ENCODE measurements around the gene MT1A. TPM values are rescaled to one million over a fixed set of nuclear protein-coding genes. Genes with fewer than 3 reads are reported as not detected.
"Not testable (repeated sequence)": the region's sequence is repeated elsewhere in the genome, so short reads cannot be mapped to it uniquely, and the experiment has no call there.

Gene MT1A
- polyA plus RNA-seq, 1 donor: 0.31 TPM

DNA sequence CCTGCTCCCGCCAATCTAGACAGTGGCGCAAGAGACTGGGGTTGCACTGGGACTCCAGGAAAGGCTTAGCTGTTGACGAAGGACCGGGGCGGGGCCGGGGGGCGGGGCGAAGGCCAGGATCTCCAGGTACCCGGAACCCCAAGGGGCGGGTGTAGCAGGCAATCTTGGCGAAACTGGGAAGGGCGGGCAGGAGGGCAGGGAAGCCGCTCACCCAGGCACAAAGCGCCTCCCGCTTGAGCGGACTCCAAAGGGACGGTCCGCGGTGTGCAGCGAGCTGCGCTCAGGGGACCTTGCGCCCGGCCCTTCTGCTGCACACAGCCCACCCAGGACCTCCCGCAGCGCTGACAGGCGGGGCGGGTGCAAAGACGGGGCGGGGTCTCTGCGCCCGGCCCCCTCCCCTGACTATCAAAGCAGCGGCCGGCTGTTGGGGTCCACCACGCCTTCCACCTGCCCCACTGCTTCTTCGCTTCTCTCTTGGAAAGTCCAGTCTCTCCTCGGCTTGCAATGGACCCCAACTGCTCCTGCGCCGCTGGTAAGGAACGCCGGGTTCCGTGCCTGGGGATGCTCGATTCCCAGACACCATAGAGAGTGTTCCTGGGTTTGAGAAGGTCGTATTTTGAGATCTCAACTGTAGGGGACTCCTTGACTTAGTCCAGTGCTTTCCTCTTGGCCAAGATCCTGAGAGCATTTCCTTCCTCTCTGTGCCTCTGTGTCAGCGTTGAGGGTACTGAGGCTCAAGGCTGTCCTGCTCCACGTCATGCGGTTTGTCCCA lies 19.3 kb downstream of the MT1A start, which contains the start of gene MT1F:
MT1F (plus strand) TSS at position 405 of the 772 bp plus-strand sequence; CDS start at position 505, 100 bp downstream.
- no CpG with 5 or more reads among the region's 46 CpGs for WGBS (ENCODE audit: insufficient coverage, low lambda C conversion rate)
- no peaks in the 10 kb centered on the region for H3K36me3 ChIP-seq (ENCODE audit: control insufficient read depth, insufficient read depth, low read length)
- H3K9me3 ChIP-seq (ENCODE audit: control insufficient read depth, low read depth, low read length): no peaks in the 10 kb centered on the region
- peaks cover 33% of the 10 kb centered on the region for H3K27me3 ChIP-seq (ENCODE audit: control insufficient read depth, insufficient read depth, low read length)
- H3K4me3 ChIP-seq (ENCODE audit: low read length): peak within 1 kb of the TSS; percentile 69
- peak; percentile 94 to 98 for DNase-seq
- peak within 1 kb of the TSS; percentile 93 for H3K27ac ChIP-seq (ENCODE audit: low read length)
- peaks cover 10% of the 10 kb centered on the region for H3K4me1 ChIP-seq (ENCODE audit: control insufficient read depth, insufficient read depth, low read length)

DNA sequence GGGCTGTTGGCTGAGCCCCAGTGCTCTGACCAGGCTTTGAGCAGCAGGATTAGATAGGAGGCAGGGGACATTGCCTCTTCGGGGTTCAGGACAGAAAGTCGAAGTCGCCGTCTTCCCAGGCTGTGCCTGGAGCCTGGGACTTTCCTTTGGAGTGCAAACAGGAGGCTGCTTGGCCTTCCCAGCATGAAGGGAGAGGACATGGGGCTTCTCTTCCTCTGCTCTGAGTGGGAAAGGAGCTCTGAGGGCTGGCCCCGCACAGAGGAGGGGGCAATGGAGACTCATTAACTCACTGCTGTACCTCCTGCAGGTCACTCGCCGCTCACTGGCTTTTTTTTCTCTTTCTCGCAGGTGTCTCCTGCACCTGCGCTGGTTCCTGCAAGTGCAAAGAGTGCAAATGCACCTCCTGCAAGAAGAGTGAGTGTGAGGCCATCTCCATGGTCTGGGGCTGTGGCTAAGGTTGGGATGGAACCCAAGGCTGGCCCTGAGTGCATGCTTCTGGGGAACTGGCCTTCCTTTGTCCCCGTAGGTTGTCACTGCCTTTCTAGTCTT lies 19.9 kb downstream of the MT1A start:
- peak overlapping the region; percentile 93 for H3K27ac ChIP-seq (ENCODE audit: low read length)
- DNase-seq: peak in 1 of 2 donors; percentile 70
- peak overlapping the region; percentile 69 for H3K4me3 ChIP-seq (ENCODE audit: low read length)
- H3K9me3 ChIP-seq (ENCODE audit: control insufficient read depth, low read depth, low read length): no peaks in the 10 kb centered on the region
- peaks cover 11% of the 10 kb centered on the region for H3K4me1 ChIP-seq (ENCODE audit: control insufficient read depth, insufficient read depth, low read length)
- no peaks in the 10 kb centered on the region for H3K36me3 ChIP-seq (ENCODE audit: control insufficient read depth, insufficient read depth, low read length)
- no CpG with 5 or more reads among the region's 10 CpGs for WGBS (ENCODE audit: insufficient coverage, low lambda C conversion rate)
- H3K27me3 ChIP-seq (ENCODE audit: control insufficient read depth, insufficient read depth, low read length): peaks cover 38% of the 10 kb centered on the region

DNA sequence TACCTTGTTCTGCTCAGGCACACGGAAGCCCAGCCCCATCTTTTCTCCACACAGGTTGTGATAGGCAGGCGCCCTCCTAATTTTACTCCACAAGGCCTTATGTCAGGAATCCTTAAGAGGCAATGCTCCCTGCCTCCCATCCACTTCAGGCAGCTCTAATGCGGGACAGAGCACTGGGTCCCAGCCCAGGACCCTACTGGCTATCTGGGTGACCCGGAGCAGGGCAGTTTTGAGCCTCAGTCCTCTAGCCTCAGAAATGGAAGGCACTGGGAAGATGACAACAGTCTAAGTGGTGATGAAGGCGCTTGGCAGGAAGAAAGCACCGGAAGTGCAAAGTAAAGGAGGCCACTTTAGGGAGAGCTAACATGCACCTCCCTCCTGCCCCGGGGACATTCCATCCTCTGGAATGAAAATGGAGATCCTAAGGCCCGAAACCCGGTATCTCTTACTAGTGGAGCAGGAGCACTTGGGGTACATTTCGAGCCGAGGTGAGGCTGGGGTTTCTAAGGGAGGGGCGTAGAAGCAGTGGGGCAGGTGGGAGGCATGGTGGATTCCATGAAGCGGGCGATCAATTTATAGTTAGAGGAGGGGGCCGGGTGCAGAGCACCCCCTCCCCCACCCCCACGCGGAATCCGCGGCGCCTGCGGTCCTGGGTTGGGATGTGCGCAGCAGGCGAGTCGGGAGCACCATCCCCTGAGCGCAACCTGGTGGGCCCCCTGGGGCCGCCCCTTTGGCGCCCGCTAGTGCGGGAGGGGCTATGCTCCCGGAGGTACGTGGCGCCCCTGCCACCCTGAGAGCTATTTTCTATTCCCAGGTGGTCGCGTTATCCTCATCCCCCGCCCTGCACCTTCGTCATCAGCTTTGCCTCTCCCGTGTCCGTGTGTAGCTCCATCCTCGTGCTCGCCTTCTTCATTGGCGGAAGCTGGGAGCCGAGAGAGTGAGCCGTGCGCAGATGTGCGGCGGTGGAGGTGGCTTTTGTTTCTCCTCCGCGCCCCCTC lies 24.2 kb downstream of the MT1A start:
- no peak overlapping the region for H3K27ac ChIP-seq (ENCODE audit: low read length)
- H3K4me3 ChIP-seq (ENCODE audit: low read length): peak overlapping the region; percentile 36
- H3K9me3 ChIP-seq (ENCODE audit: control insufficient read depth, low read depth, low read length): no peaks in the 10 kb centered on the region
- WGBS (ENCODE audit: insufficient coverage, low lambda C conversion rate): no CpG with 5 or more reads among the region's 48 CpGs
- H3K36me3 ChIP-seq (ENCODE audit: control insufficient read depth, insufficient read depth, low read length): peaks cover 3% of the 10 kb centered on the region
- H3K27me3 ChIP-seq (ENCODE audit: control insufficient read depth, insufficient read depth, low read length): peaks cover 52% of the 10 kb centered on the region
- peaks cover 8% of the 10 kb centered on the region for H3K4me1 ChIP-seq (ENCODE audit: control insufficient read depth, insufficient read depth, low read length)
- peak in 1 of 2 donors; percentile 66 for DNase-seq

GRCh38 chr16:56664506-56664905 lies 26.0 kb downstream of the MT1A start:
- no peaks in the 10 kb centered on the region for H3K9me3 ChIP-seq (ENCODE audit: control insufficient read depth, low read depth, low read length)
- H3K4me1 ChIP-seq (ENCODE audit: control insufficient read depth, insufficient read depth, low read length): peaks cover 17% of the 10 kb centered on the region
- no peak for DNase-seq
- H3K27me3 ChIP-seq (ENCODE audit: control insufficient read depth, insufficient read depth, low read length): peaks cover 55% of the 10 kb centered on the region
- H3K36me3 ChIP-seq (ENCODE audit: control insufficient read depth, insufficient read depth, low read length): peaks cover 3% of the 10 kb centered on the region
- no peak overlapping the region for H3K4me3 ChIP-seq (ENCODE audit: low read length)
- no CpG with 5 or more reads among the region's 1 CpG for WGBS (ENCODE audit: insufficient coverage, low lambda C conversion rate)
- H3K27ac ChIP-seq (ENCODE audit: low read length): no peak overlapping the region

DNA sequence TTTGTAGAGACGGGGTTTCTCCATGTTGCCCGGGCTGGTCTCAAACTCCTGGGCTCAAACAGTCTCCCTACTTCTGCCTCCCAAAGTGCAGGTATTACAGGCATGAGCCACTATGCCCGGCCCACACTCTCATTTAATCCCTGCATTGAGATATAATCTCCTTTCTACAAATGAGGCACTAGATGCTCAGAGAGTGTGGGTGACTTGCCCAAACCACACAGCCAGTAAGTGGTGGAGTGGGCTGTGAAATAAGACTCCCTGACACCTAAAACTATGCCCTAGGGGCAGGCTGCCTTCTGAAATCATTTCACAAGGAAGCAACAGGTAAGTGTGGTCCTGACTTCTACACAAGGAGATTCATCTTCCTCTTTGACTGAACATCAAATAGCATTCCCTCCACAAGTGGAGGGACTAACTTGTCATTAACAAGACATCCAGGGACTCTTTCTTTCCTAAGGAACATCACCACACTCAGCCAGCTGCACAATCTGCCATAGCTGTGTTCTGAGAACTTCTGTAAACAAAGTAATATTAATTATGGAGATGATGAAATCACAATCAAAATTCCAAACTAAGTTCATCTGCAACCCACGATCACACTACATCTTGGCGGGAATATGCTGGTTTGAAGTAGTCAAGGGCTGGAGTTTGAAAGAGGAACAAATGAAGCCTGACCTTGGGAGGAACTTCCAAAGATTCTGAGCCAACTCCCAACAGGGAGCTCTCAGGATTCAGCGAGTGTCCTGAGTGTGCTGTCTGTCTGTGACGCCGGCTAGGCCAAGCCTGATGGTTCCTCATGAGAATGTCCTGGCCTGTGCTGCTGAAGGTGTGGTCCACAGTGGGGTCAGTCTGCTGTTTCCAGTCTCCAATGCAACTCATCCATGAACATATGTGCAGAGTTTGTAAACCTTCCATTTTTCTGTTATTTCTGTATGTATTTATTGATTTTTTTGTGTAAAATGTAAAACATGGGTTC lies 27.1 kb downstream of the MT1A start:
- not testable (repeated sequence) for H3K36me3 ChIP-seq (ENCODE audit: control insufficient read depth, insufficient read depth, low read length); H3K9me3 ChIP-seq (ENCODE audit: control insufficient read depth, low read depth, low read length); DNase-seq; H3K27ac ChIP-seq (ENCODE audit: low read length)
- Histone ChIP-seq H3K27me3 (ENCODE audit: control insufficient read depth, insufficient read depth, low read length) (peaks cover 63% of the 10 kb centered on the region), H3K4me3 (ENCODE audit: low read length) (peak overlapping the region; percentile 53), H3K4me1 (ENCODE audit: control insufficient read depth, insufficient read depth, low read length) (peaks cover 17% of the 10 kb centered on the region)
- WGBS (ENCODE audit: insufficient coverage, low lambda C conversion rate): no CpG with 5 or more reads among the region's 8 CpGs

GRCh38 chr16:56667581-56668571 lies 29.4 kb downstream of the MT1A start, which contains the start of gene MT1G:
TSS of gene MT1G (minus strand) at chr16:56668065. CDS start at chr16:56667993, 72 bp downstream.
- Histone ChIP-seq H3K27me3 (ENCODE audit: control insufficient read depth, insufficient read depth, low read length) (peaks cover 55% of the 10 kb centered on the region), H3K36me3 (ENCODE audit: control insufficient read depth, insufficient read depth, low read length) (peaks cover 3% of the 10 kb centered on the region), H3K4me1 (ENCODE audit: control insufficient read depth, insufficient read depth, low read length) (peaks cover 14% of the 10 kb centered on the region), H3K4me3 (ENCODE audit: low read length) (peak within 1 kb of the TSS; percentile 53), H3K9me3 (ENCODE audit: control insufficient read depth, low read depth, low read length) (no peaks in the 10 kb centered on the region), H3K27ac (ENCODE audit: low read length) (peak within 1 kb of the TSS; percentile 93)
- no CpG with 5 or more reads among the region's 46 CpGs for WGBS (ENCODE audit: insufficient coverage, low lambda C conversion rate)
- peak; percentile 88 to 94 for DNase-seq

DNA sequence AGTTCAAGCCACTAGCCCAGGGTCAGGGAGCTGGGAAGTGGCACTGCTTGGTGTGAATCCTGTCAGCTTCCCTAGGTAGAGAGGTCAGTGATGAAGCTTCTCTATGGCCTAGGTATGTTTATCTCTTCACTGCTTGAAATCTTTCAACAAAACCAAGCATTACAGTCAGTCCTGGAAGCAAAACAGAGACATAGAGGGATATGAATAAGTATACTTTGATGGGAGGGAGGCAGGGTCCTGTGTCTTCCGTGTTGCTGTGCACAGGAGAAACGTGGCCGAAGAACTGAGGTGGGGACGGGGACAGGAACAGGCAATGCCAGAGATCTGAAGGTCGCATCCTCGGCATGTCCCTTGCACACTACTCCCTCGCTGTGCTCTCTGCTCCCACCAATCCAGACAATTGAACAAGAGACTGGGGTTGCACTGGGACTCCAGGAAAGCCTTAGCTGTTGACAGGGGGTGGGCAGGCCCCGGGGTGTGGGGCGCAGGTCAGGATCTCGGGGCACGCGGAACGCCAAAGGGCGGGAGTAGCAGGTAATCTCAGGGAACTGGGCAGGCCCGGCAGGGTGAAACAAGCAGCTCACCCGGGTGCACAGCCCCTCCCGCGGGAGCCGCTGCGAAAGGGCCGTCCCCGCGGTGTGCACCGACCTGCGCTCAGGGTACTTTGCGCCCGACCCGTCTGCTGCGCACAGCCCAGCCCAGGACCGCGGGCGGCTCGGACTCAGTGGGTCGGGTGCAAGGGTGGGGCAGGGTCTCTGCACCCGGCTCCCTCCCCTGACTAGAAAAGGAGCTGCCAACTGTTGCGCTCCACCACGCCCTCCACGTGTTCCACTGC lies 30.8 kb downstream of the MT1A start, which contains the start of gene MT1H:
MT1H (plus strand) TSS at position 810 of the 835 bp plus-strand sequence. CDS start 71 bp downstream, outside the sequence.
- H3K4me3 ChIP-seq (ENCODE audit: low read length): peak within 1 kb of the TSS; percentile 50
- no CpG with 5 or more reads among the region's 38 CpGs for WGBS (ENCODE audit: insufficient coverage, low lambda C conversion rate)
- peak; percentile 88 to 90 for DNase-seq
- peaks cover 14% of the 10 kb centered on the region for H3K4me1 ChIP-seq (ENCODE audit: control insufficient read depth, insufficient read depth, low read length)
- H3K27ac ChIP-seq (ENCODE audit: low read length): peak within 1 kb of the TSS; percentile 93
- H3K36me3 ChIP-seq (ENCODE audit: control insufficient read depth, insufficient read depth, low read length): peaks cover 3% of the 10 kb centered on the region
- peaks cover 50% of the 10 kb centered on the region for H3K27me3 ChIP-seq (ENCODE audit: control insufficient read depth, insufficient read depth, low read length)
- H3K9me3 ChIP-seq (ENCODE audit: control insufficient read depth, low read depth, low read length): no peaks in the 10 kb centered on the region
